Renal cortex interstitium (tissue), 11 donors: ENCODE data around the gene PIPOX. TPM values are rescaled to one million over a fixed set of nuclear protein-coding genes. Genes with fewer than 3 reads are reported as not detected.

ENCODE experiments used
- DNase-seq, 11 donors: peaks; one replicate each; pipeline ENCODE4 v3.0.0-alpha.2; 2013; ENCODE audit warnings: low read depth in 9 of 11, low spot score in 4 of 11; ENCODE audit errors: extremely low read depth in 1 of 11
- polyA plus RNA-seq, 3 donors: library from polyadenylated mRNA; unstranded; fragments of 120-200 nt; gene quantifications; one replicate each; pipeline ENCODE4 v1.2.1, GENCODE V29; 2013; ENCODE audit not compliant: insufficient read length in 3 of 3

PIPOX gene
- polyA plus RNA-seq, 3 donors: 9.5 to 13.1 (median 10.4) TPM

- DNase-seq: no peak
These were observed 30.4 kb upstream of the PIPOX start for GRCh38 chr17:29012535-29012934.

GRCh38 chr17:29014716-29015115 is 28.2 kb upstream of the PIPOX start:
- DNase-seq: no peak

GRCh38 chr17:29016345-29017210 is 26.4 kb upstream of the PIPOX start:
- no peak for DNase-seq

- DNase-seq: no peak
These were observed 24.0 kb upstream of the PIPOX start for GRCh38 chr17:29018788-29019474.

- DNase-seq: no peak
These were observed 23.3 kb upstream of the PIPOX start for GRCh38 chr17:29019475-29020181.

- DNase-seq: peak in 1 of 11 donors; percentile 46
These were observed 22.4 kb upstream of the PIPOX start for GRCh38 chr17:29020576-29020975.

GRCh38 chr17:29021226-29021625 is 21.7 kb upstream of the PIPOX start:
- DNase-seq: no peak

GRCh38 chr17:29022074-29022473 is 20.9 kb upstream of the PIPOX start:
- DNase-seq: no peak

GRCh38 chr17:29024316-29024952 is 18.5 kb upstream of the PIPOX start:
- DNase-seq: no peak

- no peak for DNase-seq
These were observed 11.5 kb upstream of the PIPOX start for GRCh38 chr17:29031488-29031887.

- DNase-seq: no peak
These were observed 10.7 kb upstream of the PIPOX start for GRCh38 chr17:29032013-29032856.

GRCh38 chr17:29032857-29033197 is 10.1 kb upstream of the PIPOX start:
- DNase-seq: no peak

GRCh38 chr17:29034510-29034909 is 8.4 kb upstream of the PIPOX start:
- DNase-seq: no peak

GRCh38 chr17:29036584-29036983 is 6.4 kb upstream of the PIPOX start:
- no peak for DNase-seq

GRCh38 chr17:29037739-29038084 is 5.2 kb upstream of the PIPOX start:
- DNase-seq: no peak

- DNase-seq: no peak
These were observed 4.7 kb upstream of the PIPOX start for GRCh38 chr17:29038085-29038795.

GRCh38 chr17:29039764-29040598 is 3.0 kb upstream of the PIPOX start:
- DNase-seq: no peak
